Endothelial cell of umbilical vein (primary cell): ENCODE measurements around the gene XKR3.

Experiments
- EZH2 ChIP-seq: IDR thresholded peaks from 2 replicates; pipeline ENCODE4 v1.6.1; 2012; ENCODE audit warnings: borderline replicate concordance, low read depth, mild to moderate bottlenecking, moderate library complexity, low read length, inconsistent platforms; ENCODE audit not compliant: severe bottlenecking
- FOS ChIP-seq: IDR thresholded peaks from 2 replicates; pipeline ENCODE4 v1.6.1; 2011; ENCODE audit warnings: mild to moderate bottlenecking, low read length, moderate library complexity, borderline replicate concordance; ENCODE audit not compliant: insufficient read depth
- JUN ChIP-seq: IDR thresholded peaks from 2 replicates; pipeline ENCODE4 v1.6.1; 2011; ENCODE audit warnings: borderline replicate concordance, low read depth; ENCODE audit not compliant: insufficient read length, insufficient read depth
- MAX ChIP-seq: IDR thresholded peaks from 2 replicates; pipeline ENCODE4 v1.6.1; 2011; ENCODE audit not compliant: insufficient read depth, insufficient read length
- POLR2A ChIP-seq: IDR thresholded peaks from 2 replicates; pipeline ENCODE4 v1.6.1; 2012; ENCODE audit warnings: low read depth, mild to moderate bottlenecking, control low read depth, low read length
- POLR2AphosphoS5 ChIP-seq: IDR thresholded peaks from 2 replicates; pipeline ENCODE4 v1.6.1; 2012; ENCODE audit warnings: low read depth, mild to moderate bottlenecking, control low read depth, low read length, moderate library complexity; ENCODE audit not compliant: insufficient read depth
- TF ChIP-seq, protein P1 (sequence below), 2 donors: IDR thresholded peaks; 1 replicate in 1 of 2; 2 replicates in 1 of 2; pipeline ENCODE4 v1.5.1; 2011; ENCODE audit warnings: low read length in 2 of 2, mild to moderate bottlenecking in 2 of 2, moderate library complexity in 2 of 2, control low read depth in 1 of 2, inconsistent platforms in 1 of 2, low read depth in 1 of 2; ENCODE audit not compliant: insufficient read depth in 1 of 2; ENCODE audit errors: extremely low read depth in 1 of 2

GRCh38 chr22:16800358-16800757, 24.9 kb downstream of the XKR3 start:
- TF ChIP-seq, protein P1, sequence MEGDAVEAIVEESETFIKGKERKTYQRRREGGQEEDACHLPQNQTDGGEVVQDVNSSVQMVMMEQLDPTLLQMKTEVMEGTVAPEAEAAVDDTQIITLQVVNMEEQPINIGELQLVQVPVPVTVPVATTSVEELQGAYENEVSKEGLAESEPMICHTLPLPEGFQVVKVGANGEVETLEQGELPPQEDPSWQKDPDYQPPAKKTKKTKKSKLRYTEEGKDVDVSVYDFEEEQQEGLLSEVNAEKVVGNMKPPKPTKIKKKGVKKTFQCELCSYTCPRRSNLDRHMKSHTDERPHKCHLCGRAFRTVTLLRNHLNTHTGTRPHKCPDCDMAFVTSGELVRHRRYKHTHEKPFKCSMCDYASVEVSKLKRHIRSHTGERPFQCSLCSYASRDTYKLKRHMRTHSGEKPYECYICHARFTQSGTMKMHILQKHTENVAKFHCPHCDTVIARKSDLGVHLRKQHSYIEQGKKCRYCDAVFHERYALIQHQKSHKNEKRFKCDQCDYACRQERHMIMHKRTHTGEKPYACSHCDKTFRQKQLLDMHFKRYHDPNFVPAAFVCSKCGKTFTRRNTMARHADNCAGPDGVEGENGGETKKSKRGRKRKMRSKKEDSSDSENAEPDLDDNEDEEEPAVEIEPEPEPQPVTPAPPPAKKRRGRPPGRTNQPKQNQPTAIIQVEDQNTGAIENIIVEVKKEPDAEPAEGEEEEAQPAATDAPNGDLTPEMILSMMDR (IDR thresholded peaks at IDR 0.05; ENCODE audit: extremely low read depth in 1 of 2, insufficient read depth in 1 of 2, low read depth in 1 of 2, low read length in 2 of 2) = no peak
- TF ChIP-seq POLR2AphosphoS5 (no peak), EZH2 (no peak), MAX (no peak), POLR2A (no peak), JUN (no peak), FOS (no peak)
